Motor neuron (in vitro differentiated cells): ENCODE data around the gene DENND1A. TPM values are rescaled to one million over a fixed set of nuclear protein-coding genes. Genes with fewer than 3 reads are reported as not detected.
A peak's percentile ranks its signal among the peaks of the same experiment; 100 is the strongest.

Experiments used
- ATAC-seq, 8 experiments: fragments of 200-7000 bp; cut with Tn5 transposase; replicated peaks in 6 of 8; 2 replicates each; pipeline ENCODE4 v1.8.0; 2021; ENCODE audit warnings: mild to moderate bottlenecking in 8 of 8, moderate library complexity in 8 of 8
- H3K27ac ChIP-seq, 2 donors: fragments of 250-450 bp; sonication (Bioruptor Pico); 2 replicates each; pipeline ENCODE4 v1.9.0; 2021; ENCODE audit warnings: antibody characterized with exemption in 2 of 2, mild to moderate bottlenecking in 2 of 2, moderate library complexity in 1 of 2
- H3K4me1 ChIP-seq, 2 donors: fragments of 250-450 bp; sonication (Bioruptor Pico); replicated peaks in 1 of 2; 2 replicates each; pipeline ENCODE4 v1.6.1; 2021; ENCODE audit warnings: antibody characterized with exemption in 2 of 2, mild to moderate bottlenecking in 2 of 2, moderate library complexity in 1 of 2
- H3K4me3 ChIP-seq, 5 donors: fragments of 250-450 bp; sonication (Bioruptor Pico); 2 replicates each; pipeline ENCODE4 v1.9.0; 2021; ENCODE audit warnings: antibody characterized with exemption in 5 of 5, mild to moderate bottlenecking in 5 of 5, moderate library complexity in 4 of 5
- WGBS, 10 experiments: fragments of 450-650 bp; shearing (Covaris generic); methylation state at CpG; one replicate each; pipeline ENCODE4 v1.0.0; 2022; 5-methylcytosine and 5-hydroxymethylcytosine counted together
- in situ Hi-C, 9 experiments: fragments of 400-800 bp; cut with MboI; loops; one replicate each; pipeline ENCODE4 v1.15.0; 2021; ENCODE audit warnings: low sequenced_read_pairs in 9 of 9, low pct_unique_long_range_greater_than_20kb in 2 of 9; ENCODE audit not compliant: unreplicated experiment in 9 of 9
- total RNA-seq, 8 experiments: library from RNA; unstranded; fragments of 300-600 nt; gene quantifications; 2 replicates each; pipeline versions ENCODE4 v1.2.3 to v1.2.4, GENCODE V29; 2022

The DENND1A gene
- total RNA-seq, 8 experiments from 2014 or later = 9.2 to 27.8 (median 13.8) TPM

GRCh38 chr9:123756484-123757106, 173.3 kb downstream of the DENND1A start:
- ATAC-seq = no peak
- Histone ChIP-seq H3K4me1 (no peaks in the 10 kb centered on the region), H3K27ac (no peak overlapping the region), H3K4me3 (no peak overlapping the region)
- in situ Hi-C loops = no loop called here
- 20 to 92% (median 67%) methylated on average over 1 to 3 of the region's 4 CpGs; no CpG with 5 or more reads in 4 of the 10 experiments for WGBS, 10 experiments

GRCh38 chr9:123753669-123754258, 176.2 kb downstream of the DENND1A start:
- 92 to 100% (median 96%) methylated on average over 2 of the region's 2 CpGs; no CpG with 5 or more reads in 6 of the 10 experiments for WGBS, 10 experiments
- Histone ChIP-seq H3K27ac (no peak overlapping the region), H3K4me3 (no peak overlapping the region), H3K4me1 (no peaks in the 10 kb centered on the region)
- in situ Hi-C loops = no loop called here
- ATAC-seq = no peak

GRCh38 chr9:123753016-123753415, 176.9 kb downstream of the DENND1A start:
- WGBS, 10 experiments = 17 to 100% (median 72%) methylated on average over 1 of the region's 1 CpG; no CpG with 5 or more reads in 2 of the 10 experiments
- Histone ChIP-seq H3K4me3 (no peak overlapping the region), H3K27ac (no peak overlapping the region), H3K4me1 (no peaks in the 10 kb centered on the region)
- in situ Hi-C loops = no loop called here
- ATAC-seq = no peak

GRCh38 chr9:123749580-123750202, 180.2 kb downstream of the DENND1A start:
- H3K4me3 ChIP-seq = no peak overlapping the region
- in situ Hi-C loops = loop anchor here in 1 of 9 experiments (25.0 kb wide), 1 partner anchor 288 kb away; no protein-coding TSS in a partner anchor
- no peak overlapping the region for H3K27ac ChIP-seq
- ATAC-seq = no peak
- no peaks in the 10 kb centered on the region for H3K4me1 ChIP-seq
- whole genome bisulfite sequencing, 10 experiments = 67 to 100% (median 100%) methylated on average over 1 to 4 of the region's 4 CpGs; no CpG with 5 or more reads in 3 of the 10 experiments

- in situ Hi-C loops = loop anchor here in 1 of 9 experiments (25.0 kb wide), 1 partner anchor 291 kb away; no protein-coding TSS in a partner anchor
- H3K27ac ChIP-seq = no peak overlapping the region
- peaks cover 5 to 9% of the 10 kb centered on the region in 2 donors for H3K4me1 ChIP-seq
- 83 to 100% (median 92%) methylated on average over 1 of the region's 1 CpG; no CpG with 5 or more reads in 2 of the 10 experiments for WGBS, 10 experiments
- no peak for ATAC-seq
- no peak overlapping the region for H3K4me3 ChIP-seq
Measured at GRCh38 chr9:123746765-123747164, 183.2 kb downstream of the DENND1A start.

- no peak for ATAC-seq
- peaks cover 5 to 9% of the 10 kb centered on the region in 2 donors for H3K4me1 ChIP-seq
- in situ Hi-C loops = loop anchor here in 1 of 9 experiments (25.0 kb wide), 1 partner anchor 291 kb away; no protein-coding TSS in a partner anchor
- WGBS, 10 experiments = 50 to 100% (median 96%) methylated on average over 1 of the region's 1 CpG; no CpG with 5 or more reads in 4 of the 10 experiments
- no peak overlapping the region for H3K27ac ChIP-seq
- no peak overlapping the region for H3K4me3 ChIP-seq
Measured at GRCh38 chr9:123745933-123746332, 184.0 kb downstream of the DENND1A start.

GRCh38 chr9:123745451-123745850, 184.5 kb downstream of the DENND1A start:
- in situ Hi-C loops = loop anchor here in 1 of 9 experiments (25.0 kb wide), 1 partner anchor 292 kb away; no protein-coding TSS in a partner anchor
- WGBS, 10 experiments = 90 to 100% (median 100%) methylated on average over 1 to 2 of the region's 2 CpGs; no CpG with 5 or more reads in 3 of the 10 experiments
- Histone ChIP-seq H3K4me3 (no peak overlapping the region), H3K4me1 (peaks cover 5 to 9% of the 10 kb centered on the region in 2 donors), H3K27ac (no peak overlapping the region)
- ATAC-seq = no peak

- no peak overlapping the region for H3K27ac ChIP-seq
- H3K4me3 ChIP-seq = no peak overlapping the region
- 84 to 100% (median 98%) methylated on average over 2 to 4 of the region's 4 CpGs; no CpG with 5 or more reads in 1 of the 10 experiments for WGBS, 10 experiments
- H3K4me1 ChIP-seq = peaks cover 5 to 9% of the 10 kb centered on the region in 2 donors
- in situ Hi-C loops = loop anchor here in 1 of 9 experiments (25.0 kb wide), 1 partner anchor 294 kb away; no protein-coding TSS in a partner anchor
- ATAC-seq = no peak
Measured at GRCh38 chr9:123743737-123744136, 186.2 kb downstream of the DENND1A start.

- in situ Hi-C loops = loop anchor here in 1 of 9 experiments (25.0 kb wide), 1 partner anchor 295 kb away; no protein-coding TSS in a partner anchor
- 50 to 100% (median 62%) methylated on average over 1 to 7 of the region's 7 CpGs; no CpG with 5 or more reads in 1 of the 10 experiments for WGBS, 10 experiments
- ATAC-seq = peak in 4 of 8 experiments; percentile 17 to 82 (median 58)
- no peak overlapping the region for H3K4me3 ChIP-seq
- H3K4me1 ChIP-seq = peaks cover 5 to 12% of the 10 kb centered on the region in 2 donors
- no peak overlapping the region for H3K27ac ChIP-seq
Measured at GRCh38 chr9:123742009-123742767, 187.7 kb downstream of the DENND1A start.

- Histone ChIP-seq H3K4me3 (no peak overlapping the region), H3K27ac (no peak overlapping the region), H3K4me1 (peaks cover 5 to 12% of the 10 kb centered on the region in 2 donors)
- whole genome bisulfite sequencing, 10 experiments = 70 to 100% (median 92%) methylated on average over 1 to 3 of the region's 3 CpGs
- in situ Hi-C loops = loop anchor here in 1 of 9 experiments (25.0 kb wide), 1 partner anchor 296 kb away; no protein-coding TSS in a partner anchor
- no peak for ATAC-seq
Measured at GRCh38 chr9:123741214-123741613, 188.7 kb downstream of the DENND1A start.

- H3K4me3 ChIP-seq = no peak overlapping the region
- WGBS, 10 experiments = 63 to 100% (median 100%) methylated on average over 2 of the region's 2 CpGs; no CpG with 5 or more reads in 2 of the 10 experiments
- in situ Hi-C loops = loop anchor here in 1 of 9 experiments (25.0 kb wide), 1 partner anchor 297 kb away; no protein-coding TSS in a partner anchor
- no peak overlapping the region for H3K27ac ChIP-seq
- H3K4me1 ChIP-seq = peaks cover 5 to 12% of the 10 kb centered on the region in 2 donors
- no peak for ATAC-seq
Measured at GRCh38 chr9:123739902-123740301, 190.0 kb downstream of the DENND1A start.

- no peak overlapping the region for H3K4me3 ChIP-seq
- WGBS, 10 experiments = 80 to 100% (median 100%) methylated on average over 1 of the region's 1 CpG; no CpG with 5 or more reads in 2 of the 10 experiments
- peaks cover 5 to 12% of the 10 kb centered on the region in 2 donors for H3K4me1 ChIP-seq
- no peak overlapping the region for H3K27ac ChIP-seq
- in situ Hi-C loops = loop anchor here in 1 of 9 experiments (25.0 kb wide), 1 partner anchor 298 kb away; no protein-coding TSS in a partner anchor
- no peak for ATAC-seq
Measured at GRCh38 chr9:123739387-123739786, 190.5 kb downstream of the DENND1A start.
